GM19467 (cell line): ENCODE results near the gene KCNH1.
A peak's percentile ranks its signal among the peaks of the same experiment; 100 is the strongest.

Experiments used
- ATAC-seq: cut with Tn5 transposase; IDR thresholded peaks from one replicate; pipeline ENCODE4 v1.9.1; 2021; ENCODE audit warnings: mild to moderate bottlenecking, moderate library complexity; ENCODE audit not compliant: unreplicated experiment

Gene KCNH1

GRCh38 chr1:210728437-210729149 is 405.4 kb downstream of the KCNH1 start:
- no peak for ATAC-seq

GRCh38 chr1:210727709-210728108 is 406.2 kb downstream of the KCNH1 start:
- ATAC-seq: no peak

- ATAC-seq: no peak
Measured at GRCh38 chr1:210726621-210727020, 407.3 kb downstream of the KCNH1 start.

GRCh38 chr1:210724768-210725167 is 409.2 kb downstream of the KCNH1 start:
- ATAC-seq: no peak

- ATAC-seq: no peak
Measured at GRCh38 chr1:210723646-210724045, 410.3 kb downstream of the KCNH1 start.

- no peak for ATAC-seq
Measured at GRCh38 chr1:210722410-210723081, 411.4 kb downstream of the KCNH1 start.

- ATAC-seq: no peak
Measured at GRCh38 chr1:210715072-210715471, 418.9 kb downstream of the KCNH1 start.

- no peak for ATAC-seq
Measured at GRCh38 chr1:210711825-210712612, 421.9 kb downstream of the KCNH1 start.

GRCh38 chr1:210709701-210710100 is 424.2 kb downstream of the KCNH1 start:
- ATAC-seq: no peak

- ATAC-seq: no peak
Measured at GRCh38 chr1:210707300-210708240, 426.4 kb downstream of the KCNH1 start.

GRCh38 chr1:210706246-210706645 is 427.7 kb downstream of the KCNH1 start:
- ATAC-seq: no peak

GRCh38 chr1:210705086-210705485 is 428.9 kb downstream of the KCNH1 start:
- ATAC-seq: no peak

- ATAC-seq: no peak
Measured at GRCh38 chr1:210703593-210703992, 430.4 kb downstream of the KCNH1 start.

GRCh38 chr1:210702506-210702905 is 431.4 kb downstream of the KCNH1 start:
- no peak for ATAC-seq

GRCh38 chr1:210700511-210700910 is 433.4 kb downstream of the KCNH1 start:
- no peak for ATAC-seq

- ATAC-seq: no peak
Measured at GRCh38 chr1:210700083-210700482, 433.9 kb downstream of the KCNH1 start.

- ATAC-seq: no peak
Measured at GRCh38 chr1:210698661-210699060, 435.3 kb downstream of the KCNH1 start.

- no peak for ATAC-seq
Measured at GRCh38 chr1:210697185-210697584, 436.8 kb downstream of the KCNH1 start.

GRCh38 chr1:210696709-210697108 is 437.2 kb downstream of the KCNH1 start:
- peak; percentile 91 for ATAC-seq

GRCh38 chr1:210695026-210695425 is 438.9 kb downstream of the KCNH1 start:
- ATAC-seq: no peak

GRCh38 chr1:210692796-210693195 is 441.2 kb downstream of the KCNH1 start:
- no peak for ATAC-seq
